Activated CD4-positive, alpha-beta T cell treated with anti-CD3 and anti-CD28 coated beads for 36 hours (primary cell): ENCODE measurements around the gene CAPZA1. TPM values are rescaled to one million over a fixed set of nuclear protein-coding genes. Genes with fewer than 3 reads are reported as not detected.

Source experiments
- ATAC-seq: fragments of 200-7000 bp; cut with Tn5 transposase; one replicate; pipeline ENCODE4 v1.10.0; 2021; ENCODE audit warnings: mild to moderate bottlenecking, moderate library complexity
- CTCF ChIA-PET: fragments of 350-600 bp; sonication (Branson Sonifier 250); formaldehyde crosslinking; loops from one replicate; lab custom pipeline; 2021; ENCODE audit warnings: antibody characterized with exemption; lab: Charles Lee
- POLR2A ChIA-PET: fragments of 350-600 bp; sonication (Branson Sonifier 250); formaldehyde crosslinking; loops from one replicate; lab custom pipeline; 2021; ENCODE audit warnings: antibody characterized with exemption, inconsistent platforms; lab: Charles Lee
- DNase-seq: peaks from one replicate; pipeline ENCODE4 v3.0.0-alpha.2; 2020
- H3K27ac Mint-ChIP-seq: one replicate; pipeline ENCODE4 v1.8.0; 2021; ENCODE audit warnings: mixed read lengths
- H3K27me3 Mint-ChIP-seq: one replicate; pipeline ENCODE4 v1.8.0; 2021; ENCODE audit warnings: mixed read lengths
- H3K36me3 Mint-ChIP-seq: one replicate; pipeline ENCODE4 v1.8.0; 2021; ENCODE audit warnings: low read depth, mixed read lengths
- H3K4me1 Mint-ChIP-seq: one replicate; pipeline ENCODE4 v1.8.0; 2021; ENCODE audit warnings: mixed read lengths
- H3K4me3 Mint-ChIP-seq: one replicate; pipeline ENCODE4 v1.8.0; 2021; ENCODE audit warnings: mild to moderate bottlenecking, moderate library complexity, mixed read lengths
- H3K9me3 Mint-ChIP-seq: one replicate; pipeline ENCODE4 v1.8.0; 2021; ENCODE audit warnings: low read depth, mixed read lengths
- intact Hi-C, 2 experiments: fragments of 100-400 bp; cut with DNase I in 1 of 2; cut with micrococcal nuclease in 1 of 2; formaldehyde crosslinking; loops; one replicate each; pipeline versions ENCODE4 v1.14.2 to v1.15.1; 2022 to 2024; cut with DNase I, micrococcal nuclease
- total RNA-seq, 2 experiments: library from RNA; stranded (reverse); gene quantifications; one replicate each; pipeline ENCODE4 v1.2.3, GENCODE V29; 2021

Gene CAPZA1
- total RNA-seq, 2 experiments from 2014 or later: 251 to 302 TPM

DNA sequence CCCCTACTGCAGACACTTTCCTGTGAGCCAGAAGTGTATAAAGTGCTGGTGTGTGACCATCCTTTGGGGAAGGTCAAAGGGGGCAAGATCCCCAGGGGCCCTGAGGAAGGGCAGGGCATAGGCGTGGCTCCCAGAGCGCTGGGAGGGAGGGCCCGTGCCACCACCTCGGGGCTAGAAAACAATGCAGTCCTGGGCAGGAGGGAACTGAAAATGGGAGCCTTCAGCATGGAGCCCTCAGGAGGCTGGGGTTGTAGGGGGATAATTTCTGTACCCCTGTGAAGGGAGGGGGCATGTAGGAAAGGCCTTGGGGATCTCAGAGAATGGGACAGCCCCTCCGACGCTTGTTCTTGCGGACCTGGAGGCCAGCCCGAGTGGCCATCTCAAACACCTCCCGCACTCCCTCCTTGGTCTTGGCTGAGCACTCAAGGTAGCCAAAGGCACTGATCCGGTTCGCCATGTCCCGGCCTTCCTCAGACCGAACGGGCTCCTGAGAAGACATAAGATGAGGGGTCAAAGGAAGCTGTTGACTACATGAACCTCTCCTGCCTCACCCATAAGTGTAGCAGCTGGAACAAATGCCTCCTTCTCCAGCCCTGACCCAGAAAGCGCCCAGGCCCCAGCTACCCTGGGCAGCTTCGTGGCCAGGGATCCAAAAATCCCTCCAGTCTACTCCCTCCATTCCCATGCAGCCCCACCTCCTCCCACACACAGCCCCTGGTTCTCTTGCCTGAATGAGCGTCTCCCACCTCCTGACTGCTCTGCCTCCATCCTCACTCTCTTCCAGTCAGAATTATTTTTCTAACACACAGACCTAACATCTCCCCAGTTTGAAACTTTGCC is 81.8 kb downstream of the CAPZA1 start:
- ATAC-seq (no peak), DNase-seq (no peak)
- POLR2A ChIA-PET: no interaction called here
- Mint-ChIP-seq H3K9me3 (no peaks in the 10 kb centered on the region), H3K27ac (peak overlapping the region; percentile 87), H3K27me3 (no peaks in the 10 kb centered on the region), H3K36me3 (peaks cover 19% of the 10 kb centered on the region), H3K4me1 (peaks cover 66% of the 10 kb centered on the region), H3K4me3 (no peak overlapping the region)
- CTCF ChIA-PET: interaction anchor here (0.6 to 4.2 kb wide), 5 partner anchors 15 to 320 kb away, joined by 3 to 41 read pairs (median 3); partner anchors contain the start of gene PPM1J
- intact Hi-C loops: no loop called here

DNA sequence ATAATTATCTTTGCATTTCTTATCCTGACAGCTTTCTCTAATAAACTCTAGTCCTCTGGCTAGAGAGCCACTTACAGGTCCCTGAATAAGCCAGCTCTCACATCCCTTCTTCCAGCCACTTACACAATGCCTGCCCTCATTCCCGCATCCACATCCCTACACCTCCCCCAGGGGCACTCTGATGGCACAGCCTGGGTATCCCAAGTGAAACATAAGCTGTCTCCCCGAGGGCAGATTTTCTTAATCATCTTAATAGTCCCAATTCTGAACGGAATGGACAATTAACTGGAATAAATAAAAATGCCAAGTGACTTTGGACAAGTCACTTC is 82.4 kb downstream of the CAPZA1 start:
- Mint-ChIP-seq H3K27ac (peak overlapping the region; percentile 53), H3K27me3 (no peaks in the 10 kb centered on the region), H3K4me3 (no peak overlapping the region), H3K4me1 (peaks cover 66% of the 10 kb centered on the region), H3K36me3 (peaks cover 19% of the 10 kb centered on the region), H3K9me3 (no peaks in the 10 kb centered on the region)
- intact Hi-C loops: no loop called here
- no peak for DNase-seq
- ChIA-PET CTCF (interaction anchor here (0.6 to 4.2 kb wide), 3 partner anchors 14 to 321 kb away, joined by 3 to 41 read pairs (median 3); partner anchors contain the start of gene PPM1J), POLR2A (no interaction called here)
- ATAC-seq: no peak

DNA sequence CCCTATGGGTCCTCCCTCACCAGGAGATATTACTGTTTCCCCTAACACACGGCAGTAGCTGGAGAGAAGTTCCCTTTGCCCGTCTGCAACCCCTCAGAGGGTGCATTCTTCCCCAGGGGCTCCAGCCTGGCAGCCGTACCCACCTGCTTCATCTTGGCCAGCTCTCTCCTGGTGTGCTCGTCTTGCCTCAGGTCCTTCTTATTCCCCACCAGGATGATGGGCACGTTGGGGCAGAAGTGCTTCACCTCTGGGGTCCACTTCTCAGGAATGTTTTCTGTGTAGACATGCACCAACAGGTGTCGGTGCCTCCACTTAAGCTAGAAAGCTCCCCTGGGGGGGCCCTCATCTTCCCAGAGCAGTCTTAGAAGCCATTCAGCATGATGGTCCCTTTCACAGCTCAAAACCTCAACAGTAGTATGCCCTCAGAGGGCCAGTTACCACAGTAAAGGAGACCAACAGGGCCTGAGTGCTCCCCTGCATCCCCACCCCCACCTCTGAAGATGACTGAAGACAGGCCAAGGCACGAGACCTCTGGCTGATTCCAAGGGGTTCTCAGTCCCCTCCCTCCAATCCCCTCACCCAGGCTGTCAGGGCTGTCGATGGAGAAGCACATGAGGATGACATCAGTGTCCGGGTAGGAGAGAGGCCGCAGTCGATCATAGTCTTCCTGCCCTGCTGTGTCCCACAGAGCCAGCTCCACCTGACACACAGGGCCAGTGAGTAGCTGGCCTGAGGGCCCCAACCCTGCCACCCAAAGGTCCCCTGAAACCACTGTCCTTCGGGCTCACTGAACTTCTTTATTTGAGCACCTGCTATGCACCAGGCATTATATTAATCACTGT is 83.0 kb downstream of the CAPZA1 start:
- intact Hi-C loops: no loop called here
- ATAC-seq (no peak), DNase-seq (no peak)
- Mint-ChIP-seq H3K36me3 (peaks cover 19% of the 10 kb centered on the region), H3K4me1 (peaks cover 69% of the 10 kb centered on the region), H3K27me3 (no peaks in the 10 kb centered on the region), H3K9me3 (no peaks in the 10 kb centered on the region), H3K27ac (no peak overlapping the region), H3K4me3 (no peak overlapping the region)
- ChIA-PET POLR2A (interaction anchor here (0.9 kb wide), 1 partner anchor 8 kb away, joined by 3 read pairs; no protein-coding TSS in a partner anchor), CTCF (interaction anchor here (1.2 to 4.2 kb wide), 2 partner anchors 14 to 321 kb away, joined by 3 to 41 read pairs; partner anchors contain the start of gene PPM1J)

DNA sequence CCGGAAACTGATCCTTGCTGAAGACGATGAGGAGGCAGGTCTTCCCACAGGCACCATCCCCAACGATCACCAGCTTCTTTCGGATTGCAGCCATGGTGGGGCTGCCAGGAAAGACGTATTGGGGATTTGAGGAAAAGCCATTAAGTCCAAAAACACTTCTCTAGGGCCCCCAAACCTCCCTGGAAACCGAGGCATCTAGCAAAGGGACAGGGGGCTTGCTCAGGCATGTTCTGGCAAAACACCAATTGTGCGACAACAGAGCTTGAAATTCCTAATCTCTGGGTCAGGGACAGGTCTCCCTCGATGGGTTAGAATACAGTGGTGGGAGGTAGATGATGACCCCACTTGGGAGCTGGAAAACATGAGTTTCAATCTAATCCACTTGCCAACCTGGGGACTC is 84.1 kb downstream of the CAPZA1 start:
- ChIA-PET CTCF (interaction anchor here (0.9 to 4.2 kb wide), 6 partner anchors 13 to 312 kb away, joined by 3 to 41 read pairs (median 7); partner anchors contain the start of genes MOV10 and PPM1J), POLR2A (interaction anchor here (1.0 to 2.7 kb wide), 2 partner anchors 11 to 29 kb away, joined by 4 to 19 read pairs; partner anchors contain the start of gene MOV10)
- no peaks in the 10 kb centered on the region for H3K9me3 Mint-ChIP-seq
- intact Hi-C loops: loop anchor here (1.0 to 2.0 kb wide), 4 partner anchors 29 to 313 kb away; partner anchors contain the start of genes MOV10 (in 2 of the 2), CAPZA1 (in 1 of the 2) and ST7L (in 1 of the 2)
- H3K27me3 Mint-ChIP-seq: peaks cover 2% of the 10 kb centered on the region
- no peak for ATAC-seq
- H3K4me1 Mint-ChIP-seq: peaks cover 70% of the 10 kb centered on the region
- no peak overlapping the region for H3K4me3 Mint-ChIP-seq
- DNase-seq: no peak
- H3K27ac Mint-ChIP-seq: no peak overlapping the region
- peaks cover 19% of the 10 kb centered on the region for H3K36me3 Mint-ChIP-seq

DNA sequence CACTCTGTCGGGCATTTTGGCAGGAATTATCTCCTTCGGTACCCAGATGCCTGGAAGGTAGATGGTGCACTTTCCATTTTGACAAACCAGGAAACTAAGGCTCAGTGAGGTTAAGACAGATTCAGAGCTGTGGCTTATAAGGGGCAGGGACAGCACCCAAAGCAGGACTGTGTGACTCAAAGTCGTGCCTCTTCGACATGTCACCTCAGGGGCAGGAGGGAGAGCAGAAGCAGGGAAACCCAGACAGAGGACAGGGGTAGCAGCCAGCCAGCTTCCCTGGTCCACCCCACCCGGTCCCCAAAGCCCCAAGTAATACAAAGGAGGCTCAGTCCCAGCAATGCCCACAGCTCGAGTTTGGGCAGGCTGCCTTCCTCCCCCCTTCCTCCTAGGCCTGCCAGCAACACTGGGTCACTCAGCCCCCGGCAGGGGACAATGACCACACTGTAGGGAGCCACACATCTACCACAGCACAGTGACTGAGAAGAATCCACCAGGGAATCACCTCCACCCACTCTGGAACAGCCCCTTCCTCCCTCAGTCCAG is 84.8 kb downstream of the CAPZA1 start:
- CTCF ChIA-PET: interaction anchor here (0.7 to 4.2 kb wide), 9 partner anchors 12 to 332 kb away, joined by 3 to 41 read pairs (median 5); partner anchors contain the start of genes MOV10, PPM1J and WNT2B
- peaks cover 69% of the 10 kb centered on the region for H3K4me1 Mint-ChIP-seq
- peak overlapping the region; percentile 58 for H3K4me3 Mint-ChIP-seq
- intact Hi-C loops: loop anchor here (1.0 to 2.0 kb wide), 4 partner anchors 30 to 314 kb away; partner anchors contain the start of genes MOV10 (in 2 of the 2), CAPZA1 (in 1 of the 2) and ST7L (in 1 of the 2)
- ATAC-seq (peak; percentile 66), DNase-seq (peak; percentile 73)
- H3K27me3 Mint-ChIP-seq: peaks cover 2% of the 10 kb centered on the region
- peaks cover 16% of the 10 kb centered on the region for H3K36me3 Mint-ChIP-seq
- no peaks in the 10 kb centered on the region for H3K9me3 Mint-ChIP-seq
- POLR2A ChIA-PET: interaction anchor here (0.6 to 2.7 kb wide), 4 partner anchors 10 to 295 kb away, joined by 3 to 19 read pairs (median 4); partner anchors contain the start of gene MOV10
- peak overlapping the region; percentile 83 for H3K27ac Mint-ChIP-seq

DNA sequence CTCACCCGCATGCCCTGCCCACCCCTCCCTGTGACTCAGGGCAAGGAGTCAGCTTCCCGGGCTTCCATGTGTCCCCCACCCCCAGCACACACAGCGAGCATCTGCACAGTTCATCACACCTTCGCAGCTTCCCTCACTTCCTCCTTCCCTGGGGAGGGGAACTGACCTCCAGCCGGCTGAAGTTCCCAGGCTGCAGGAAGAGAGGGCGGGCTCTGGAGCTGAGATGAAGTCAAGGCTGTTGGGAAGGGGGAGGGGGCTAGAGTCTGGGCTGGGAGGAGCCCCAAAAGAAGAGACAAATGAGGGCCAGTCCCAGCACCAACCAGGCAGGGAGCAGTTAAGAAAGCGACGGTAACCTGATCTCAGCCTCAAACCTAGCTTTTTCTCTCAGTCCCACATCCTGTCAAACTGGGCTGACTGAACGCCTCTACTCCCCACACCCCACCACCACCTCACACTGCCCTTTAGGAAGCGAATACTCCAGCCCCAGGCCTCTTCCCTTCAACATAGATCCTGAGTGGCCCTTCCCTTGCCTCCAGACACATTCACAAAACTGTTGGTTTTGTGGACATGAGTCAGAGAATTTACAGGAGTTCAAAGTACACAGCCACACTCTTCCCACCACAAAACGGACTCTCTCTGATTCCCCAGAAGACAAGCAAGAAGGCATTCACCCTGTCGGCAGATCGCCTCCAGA is 85.4 kb downstream of the CAPZA1 start:
- intact Hi-C loops: loop anchor here (1.0 to 2.0 kb wide), 4 partner anchors 30 to 314 kb away; partner anchors contain the start of genes MOV10 (in 2 of the 2), CAPZA1 (in 1 of the 2) and ST7L (in 1 of the 2)
- H3K36me3 Mint-ChIP-seq: peaks cover 10% of the 10 kb centered on the region
- POLR2A ChIA-PET: interaction anchor here (1.0 to 2.7 kb wide), 3 partner anchors 9 to 31 kb away, joined by 3 to 19 read pairs (median 4); partner anchors contain the start of gene MOV10
- H3K27me3 Mint-ChIP-seq: peaks cover 2% of the 10 kb centered on the region
- peak; percentile 76 for ATAC-seq
- peak; percentile 83 for DNase-seq
- H3K4me1 Mint-ChIP-seq: peaks cover 68% of the 10 kb centered on the region
- H3K9me3 Mint-ChIP-seq: no peaks in the 10 kb centered on the region
- CTCF ChIA-PET: interaction anchor here (0.6 to 4.2 kb wide), 8 partner anchors 11 to 333 kb away, joined by 3 to 41 read pairs (median 6); partner anchors contain the start of genes MOV10, PPM1J and WNT2B
- H3K27ac Mint-ChIP-seq: peak overlapping the region; percentile 83
- peak overlapping the region; percentile 58 for H3K4me3 Mint-ChIP-seq

DNA sequence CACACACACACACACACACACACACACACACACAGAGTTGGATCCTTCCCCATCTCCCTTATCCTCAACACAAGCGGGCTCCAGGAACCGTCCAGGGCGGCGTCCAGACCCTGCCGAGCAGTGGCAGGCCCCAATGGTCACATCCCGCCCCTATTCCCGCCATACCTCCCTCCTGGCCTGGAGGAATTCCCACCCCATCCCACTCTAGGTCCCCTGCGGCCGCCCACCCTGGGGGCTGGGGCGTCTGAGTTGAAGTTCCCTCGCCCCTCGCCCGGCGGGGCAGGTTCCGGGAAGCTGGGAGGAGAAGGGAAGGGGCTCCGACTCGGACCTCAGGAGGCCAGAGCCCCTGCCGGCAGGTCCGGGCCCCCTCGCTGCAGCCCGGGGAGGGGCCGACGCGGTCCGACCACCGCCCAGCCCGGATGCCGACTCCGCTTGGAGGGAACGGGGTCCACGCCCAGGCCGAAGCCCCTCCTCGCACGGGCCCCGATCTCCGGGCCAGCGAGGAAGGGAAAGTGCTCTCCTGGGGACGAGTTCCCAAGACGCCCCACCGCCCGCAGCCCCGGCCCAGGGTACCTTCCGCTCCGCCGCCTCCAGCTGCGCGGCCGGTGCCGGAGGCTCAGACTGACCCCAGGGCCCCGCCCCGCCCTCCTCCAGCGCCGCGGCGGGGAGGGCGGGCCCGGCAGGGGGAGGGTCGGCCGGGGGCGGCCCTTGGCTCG is 87.0 kb downstream of the CAPZA1 start, which contains the start of gene RHOC:
Gene RHOC, minus strand, starts transcription at position 623 of the 716 bp plus-strand sequence. CDS start 3,328 bp downstream, outside the sequence.
- POLR2A ChIA-PET: no interaction called here
- ATAC-seq: peak; percentile 27
- H3K36me3 Mint-ChIP-seq: peaks cover 5% of the 10 kb centered on the region
- H3K4me1 Mint-ChIP-seq: peaks cover 52% of the 10 kb centered on the region
- peak within 1 kb of the TSS; percentile 45 for H3K27ac Mint-ChIP-seq
- DNase-seq: peak; percentile 63
- H3K4me3 Mint-ChIP-seq: peak within 1 kb of the TSS; percentile 58
- peaks cover 2% of the 10 kb centered on the region for H3K27me3 Mint-ChIP-seq
- intact Hi-C loops: loop anchor here (1.0 to 2.0 kb wide), 6 partner anchors 87 to 315 kb away; partner anchors contain the start of genes CAPZA1 (in 1 of the 2), CTTNBP2NL (in 1 of the 2) and ST7L (in 1 of the 2)
- H3K9me3 Mint-ChIP-seq: no peaks in the 10 kb centered on the region
- CTCF ChIA-PET: interaction anchor here (2.0 to 2.5 kb wide), 2 partner anchors 12 to 92 kb away, joined by 7 to 11 read pairs; a partner anchor contains a TSS

DNA sequence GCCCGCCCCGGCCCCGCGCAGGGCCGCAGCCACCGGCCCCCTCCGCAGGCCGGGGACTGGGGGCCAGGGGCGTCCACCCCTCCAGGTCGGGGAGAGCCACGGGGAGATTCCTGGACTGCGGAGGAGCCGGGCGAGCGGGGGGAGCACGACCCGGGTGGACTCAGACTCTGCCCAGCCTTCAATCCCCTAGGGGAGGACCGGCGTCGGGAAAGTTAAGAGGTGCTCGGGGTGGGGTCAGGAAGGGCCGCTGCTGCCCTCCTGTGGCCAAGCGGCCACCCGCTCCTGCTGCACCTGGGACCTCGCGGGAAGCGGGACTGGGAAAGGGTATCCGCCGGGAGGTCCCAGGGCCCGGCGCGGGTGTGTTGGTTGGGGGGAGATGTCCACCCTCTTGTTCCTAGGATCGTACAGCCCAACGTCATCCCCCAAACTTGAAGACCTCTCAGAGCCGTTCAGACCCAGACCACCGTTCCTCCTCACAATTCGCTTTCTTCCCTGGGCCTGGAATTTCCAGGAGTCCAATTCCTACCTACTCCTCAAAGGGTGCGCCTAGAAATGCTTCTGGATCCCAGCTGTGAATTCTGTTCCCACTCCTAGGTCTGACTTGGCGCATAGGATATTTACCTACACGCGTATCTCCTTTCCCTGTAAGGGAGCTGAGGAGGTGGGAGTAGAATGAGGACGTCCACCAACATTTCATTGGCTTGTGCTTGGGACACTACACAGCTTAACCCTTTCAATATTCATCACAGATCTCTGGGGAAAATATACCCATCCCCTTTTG is 87.8 kb downstream of the CAPZA1 start:
- no peaks in the 10 kb centered on the region for H3K36me3 Mint-ChIP-seq
- peak; percentile 85 for DNase-seq
- H3K27me3 Mint-ChIP-seq: peaks cover 2% of the 10 kb centered on the region
- intact Hi-C loops: loop anchor here (1.0 to 2.0 kb wide), 6 partner anchors 88 to 316 kb away; partner anchors contain the start of genes CAPZA1 (in 1 of the 2), CTTNBP2NL (in 1 of the 2) and ST7L (in 1 of the 2)
- no peaks in the 10 kb centered on the region for H3K9me3 Mint-ChIP-seq
- peak overlapping the region; percentile 58 for H3K4me3 Mint-ChIP-seq
- peak; percentile 43 for ATAC-seq
- H3K27ac Mint-ChIP-seq: peak overlapping the region; percentile 45
- POLR2A ChIA-PET: interaction anchor here (0.7 kb wide), 1 partner anchor 317 kb away, joined by 4 read pairs; no protein-coding TSS in a partner anchor
- H3K4me1 Mint-ChIP-seq: peaks cover 44% of the 10 kb centered on the region
- CTCF ChIA-PET: interaction anchor here (0.8 to 2.9 kb wide), 14 partner anchors 8 to 316 kb away, joined by 3 to 17 read pairs (median 6); partner anchors contain the start of genes CAPZA1, MOV10 and ST7L
